ENCODE measurements around the gene FBXO45. TPM values are rescaled to one million over a fixed set of nuclear protein-coding genes. Genes with fewer than 3 reads are reported as not detected.

FBXO45 gene
- polyA plus RNA-seq, 1 experiment: 2.2 TPM

DNA sequence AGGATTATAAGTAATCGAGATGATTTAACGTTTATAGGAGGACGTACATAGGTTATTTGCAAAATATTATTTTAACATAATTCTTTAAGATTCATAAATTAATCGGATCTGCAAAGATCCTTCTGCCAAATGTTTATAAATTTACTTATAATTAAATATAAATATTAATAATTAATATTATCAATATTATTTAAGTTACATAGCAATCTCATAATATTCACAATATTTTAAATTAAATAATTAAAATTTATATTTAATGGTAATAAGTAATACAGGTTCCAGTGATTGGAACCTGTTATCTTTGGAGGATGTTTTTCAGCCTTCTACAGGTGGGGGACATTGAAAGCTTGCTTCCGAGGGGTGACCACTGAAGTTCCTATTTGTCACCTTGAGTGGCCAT lies 16.2 kb upstream of the FBXO45 start:
- Histone ChIP-seq H3K27me3 (ENCODE audit: control insufficient read depth, insufficient read depth, low read length) (no peaks in the 10 kb centered on the region), H3K36me3 (ENCODE audit: control insufficient read depth, insufficient read depth, low read length) (no peaks in the 10 kb centered on the region), H3K4me3 (ENCODE audit: low read depth, low read length) (no peak overlapping the region)
- ChIA-PET POLR2A (no interaction called here), CTCF (no interaction called here)
- no peak for DNase-seq (ENCODE audit: low read depth)
- TF ChIP-seq, protein P1, sequence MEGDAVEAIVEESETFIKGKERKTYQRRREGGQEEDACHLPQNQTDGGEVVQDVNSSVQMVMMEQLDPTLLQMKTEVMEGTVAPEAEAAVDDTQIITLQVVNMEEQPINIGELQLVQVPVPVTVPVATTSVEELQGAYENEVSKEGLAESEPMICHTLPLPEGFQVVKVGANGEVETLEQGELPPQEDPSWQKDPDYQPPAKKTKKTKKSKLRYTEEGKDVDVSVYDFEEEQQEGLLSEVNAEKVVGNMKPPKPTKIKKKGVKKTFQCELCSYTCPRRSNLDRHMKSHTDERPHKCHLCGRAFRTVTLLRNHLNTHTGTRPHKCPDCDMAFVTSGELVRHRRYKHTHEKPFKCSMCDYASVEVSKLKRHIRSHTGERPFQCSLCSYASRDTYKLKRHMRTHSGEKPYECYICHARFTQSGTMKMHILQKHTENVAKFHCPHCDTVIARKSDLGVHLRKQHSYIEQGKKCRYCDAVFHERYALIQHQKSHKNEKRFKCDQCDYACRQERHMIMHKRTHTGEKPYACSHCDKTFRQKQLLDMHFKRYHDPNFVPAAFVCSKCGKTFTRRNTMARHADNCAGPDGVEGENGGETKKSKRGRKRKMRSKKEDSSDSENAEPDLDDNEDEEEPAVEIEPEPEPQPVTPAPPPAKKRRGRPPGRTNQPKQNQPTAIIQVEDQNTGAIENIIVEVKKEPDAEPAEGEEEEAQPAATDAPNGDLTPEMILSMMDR (IDR thresholded peaks at IDR 0.05; ENCODE audit: insufficient read depth, low read depth, low read length): no peak

DNA sequence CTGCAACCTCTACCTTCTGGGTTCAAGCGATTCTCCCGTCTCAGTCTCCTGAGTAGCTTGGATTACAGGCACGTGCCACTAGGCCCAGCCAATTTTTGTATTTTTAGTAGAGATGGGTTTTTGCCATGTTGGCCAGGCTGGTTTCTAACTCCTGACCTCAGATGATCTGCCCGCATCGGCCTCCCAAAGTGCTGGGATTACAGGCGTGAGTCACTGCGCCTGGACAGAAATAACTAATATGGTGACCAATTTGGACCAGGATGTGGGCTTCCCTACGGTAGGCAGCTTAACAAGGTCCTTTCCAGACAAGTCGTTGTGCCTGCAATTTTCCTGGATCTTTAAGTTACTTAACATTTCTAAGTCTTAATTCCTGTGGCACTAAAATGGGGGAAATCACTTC lies 14.9 kb upstream of the FBXO45 start:
- POLR2A ChIA-PET: no interaction called here
- Histone ChIP-seq H3K36me3 (ENCODE audit: control insufficient read depth, insufficient read depth, low read length) (no peaks in the 10 kb centered on the region), H3K27me3 (ENCODE audit: control insufficient read depth, insufficient read depth, low read length) (no peaks in the 10 kb centered on the region), H3K4me3 (ENCODE audit: low read depth, low read length) (no peak overlapping the region)
- TF ChIP-seq, protein P1 (IDR thresholded peaks at IDR 0.05; ENCODE audit: insufficient read depth, low read depth, low read length): no peak
- CTCF ChIA-PET: interaction anchor here (2.7 kb wide), 1 partner anchor 16 kb away, joined by 9 read pairs; no protein-coding TSS in a partner anchor
- DNase-seq (ENCODE audit: low read depth): no peak

DNA sequence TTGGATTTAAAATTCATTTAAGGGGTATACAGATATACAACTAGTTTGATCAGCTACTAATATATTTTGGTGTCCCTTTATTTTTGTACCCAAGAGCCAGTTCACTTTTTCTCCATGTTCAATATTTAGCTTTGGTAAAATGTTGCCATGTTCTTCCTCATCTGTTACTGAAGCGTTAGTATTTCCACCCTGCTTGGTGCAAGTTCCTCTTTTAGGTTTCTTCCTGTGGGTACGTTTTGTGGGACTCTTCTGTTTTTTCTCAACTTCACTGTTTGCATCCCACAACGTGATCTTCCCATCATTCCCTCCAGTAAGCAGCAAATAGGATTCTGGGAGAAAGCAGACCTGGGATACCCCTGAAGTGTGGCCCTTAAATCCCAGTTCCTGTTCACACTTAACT lies 14.3 kb upstream of the FBXO45 start:
- Histone ChIP-seq H3K4me3 (ENCODE audit: low read depth, low read length) (no peak overlapping the region), H3K27me3 (ENCODE audit: control insufficient read depth, insufficient read depth, low read length) (no peaks in the 10 kb centered on the region), H3K36me3 (ENCODE audit: control insufficient read depth, insufficient read depth, low read length) (no peaks in the 10 kb centered on the region)
- TF ChIP-seq, protein P1 (IDR thresholded peaks at IDR 0.05; ENCODE audit: insufficient read depth, low read depth, low read length): no peak
- POLR2A ChIA-PET: no interaction called here
- no peak for DNase-seq (ENCODE audit: low read depth)
- CTCF ChIA-PET: interaction anchor here (0.7 to 2.7 kb wide), 2 partner anchors 17 to 301 kb away, joined by 3 to 9 read pairs; no protein-coding TSS in a partner anchor

DNA sequence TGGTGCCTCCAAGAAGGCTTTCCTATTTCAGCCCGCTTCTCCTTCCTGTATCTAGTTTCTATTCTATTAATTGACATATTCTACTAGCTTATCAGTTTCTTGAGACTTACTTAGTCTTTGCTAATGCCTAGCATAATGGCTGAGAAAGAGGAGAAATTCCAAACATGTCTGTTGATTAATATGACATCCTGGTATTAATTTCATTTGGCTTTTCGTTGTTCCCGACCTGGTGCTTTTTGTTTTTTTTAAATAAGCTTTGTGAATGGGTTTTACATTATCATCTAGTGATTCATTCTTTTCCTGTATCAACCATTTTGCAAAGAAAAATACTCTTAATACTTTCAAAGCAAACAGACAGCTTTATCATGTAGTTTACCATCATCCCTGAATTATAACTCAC lies 13.2 kb upstream of the FBXO45 start:
- POLR2A ChIA-PET: no interaction called here
- TF ChIP-seq, protein P1 (IDR thresholded peaks at IDR 0.05; ENCODE audit: insufficient read depth, low read depth, low read length): no peak
- DNase-seq (ENCODE audit: low read depth): no peak
- CTCF ChIA-PET: interaction anchor here (0.6 to 2.7 kb wide), 3 partner anchors 11 to 324 kb away, joined by 3 to 9 read pairs (median 3); no protein-coding TSS in a partner anchor
- H3K36me3 ChIP-seq (ENCODE audit: control insufficient read depth, insufficient read depth, low read length): no peaks in the 10 kb centered on the region
- H3K4me3 ChIP-seq (ENCODE audit: low read depth, low read length): no peak overlapping the region
- no peaks in the 10 kb centered on the region for H3K27me3 ChIP-seq (ENCODE audit: control insufficient read depth, insufficient read depth, low read length)

DNA sequence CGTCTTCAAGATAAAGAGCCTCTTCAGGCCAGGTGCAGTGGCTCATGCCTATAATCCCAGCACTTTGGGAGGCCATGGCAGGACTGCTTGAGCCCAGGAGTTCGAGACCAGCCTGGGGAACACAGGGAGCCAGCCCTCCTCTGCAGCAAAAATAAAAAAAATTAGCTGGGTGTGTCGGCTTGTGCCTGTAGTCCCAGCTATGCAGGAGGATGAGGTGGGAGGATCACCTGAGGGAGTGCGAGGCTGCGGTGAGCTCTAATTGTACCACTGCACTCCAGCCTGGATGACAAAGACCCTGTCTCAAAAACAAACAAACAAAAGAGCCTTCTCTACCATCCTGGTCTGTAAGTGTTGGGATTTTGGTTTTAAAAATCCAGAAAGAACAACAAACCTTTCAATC lies 11.2 kb upstream of the FBXO45 start:
- no peak for DNase-seq (ENCODE audit: low read depth)
- TF ChIP-seq, protein P1 (IDR thresholded peaks at IDR 0.05; ENCODE audit: insufficient read depth, low read depth, low read length): no peak
- no peak overlapping the region for H3K4me3 ChIP-seq (ENCODE audit: low read depth, low read length)
- no peaks in the 10 kb centered on the region for H3K27me3 ChIP-seq (ENCODE audit: control insufficient read depth, insufficient read depth, low read length)
- POLR2A ChIA-PET: no interaction called here
- no peaks in the 10 kb centered on the region for H3K36me3 ChIP-seq (ENCODE audit: control insufficient read depth, insufficient read depth, low read length)
- CTCF ChIA-PET: no interaction called here
